Spinal cord (tissue), 10 donors: ENCODE results near the gene ADAM30. TPM values are rescaled to one million over a fixed set of nuclear protein-coding genes. Genes with fewer than 3 reads are reported as not detected.

Experiments used
- DNase-seq, 6 donors: peaks; one replicate each; pipeline versions ENCODE4 v3.0.0 to v3.0.0-alpha.2; 2013 to 2015; ENCODE audit warnings: low spot score in 6 of 6, low read depth in 4 of 6
- H3K27ac ChIP-seq: one replicate; pipeline ENCODE4 v1.5.1; 2013; ENCODE audit warnings: low read depth, low read length, control low read depth
- H3K27me3 ChIP-seq: one replicate; pipeline ENCODE4 v1.6.1; 2013; ENCODE audit warnings: low read length; ENCODE audit not compliant: control insufficient read depth, insufficient read depth
- H3K36me3 ChIP-seq: one replicate; pipeline ENCODE4 v1.6.1; 2013; ENCODE audit warnings: low read length; ENCODE audit not compliant: control insufficient read depth, insufficient read depth
- H3K4me1 ChIP-seq: one replicate; pipeline ENCODE4 v1.6.1; 2013; ENCODE audit warnings: low read length; ENCODE audit not compliant: control insufficient read depth, insufficient read depth
- H3K4me3 ChIP-seq: one replicate; pipeline ENCODE4 v1.5.1; 2013; ENCODE audit warnings: low read depth, low read length, control low read depth
- H3K9me3 ChIP-seq: one replicate; pipeline ENCODE4 v1.6.1; 2013; ENCODE audit warnings: low read length; ENCODE audit not compliant: control insufficient read depth, insufficient read depth
- WGBS: methylation state at CpG from one replicate; pipeline ENCODE4 v1.1.5; 2013; ENCODE audit warnings: missing lambda C conversion rate; ENCODE audit not compliant: insufficient coverage; 5-methylcytosine and 5-hydroxymethylcytosine counted together
- polyA plus RNA-seq, 2 donors: library from polyadenylated mRNA; unstranded; fragments of 120-200 nt; gene quantifications; one replicate each; pipeline ENCODE4 v1.2.1, GENCODE V29; 2013; ENCODE audit not compliant: insufficient read length in 2 of 2
- total RNA-seq, 2 donors: library from RNA; depleted of rRNA in 1 of 2; stranded (reverse); fragments of 120-200 nt in 1 of 2; fragments of >200 nt in 1 of 2; gene quantifications; one replicate each; pipeline versions ENCODE4 v1.2.3 to v1.2.4, GENCODE V29; 2013 to 2014
- donor health status: healthy.

The ADAM30 gene
- total and polyA plus RNA-seq, 4 donors, result not detected

DNA sequence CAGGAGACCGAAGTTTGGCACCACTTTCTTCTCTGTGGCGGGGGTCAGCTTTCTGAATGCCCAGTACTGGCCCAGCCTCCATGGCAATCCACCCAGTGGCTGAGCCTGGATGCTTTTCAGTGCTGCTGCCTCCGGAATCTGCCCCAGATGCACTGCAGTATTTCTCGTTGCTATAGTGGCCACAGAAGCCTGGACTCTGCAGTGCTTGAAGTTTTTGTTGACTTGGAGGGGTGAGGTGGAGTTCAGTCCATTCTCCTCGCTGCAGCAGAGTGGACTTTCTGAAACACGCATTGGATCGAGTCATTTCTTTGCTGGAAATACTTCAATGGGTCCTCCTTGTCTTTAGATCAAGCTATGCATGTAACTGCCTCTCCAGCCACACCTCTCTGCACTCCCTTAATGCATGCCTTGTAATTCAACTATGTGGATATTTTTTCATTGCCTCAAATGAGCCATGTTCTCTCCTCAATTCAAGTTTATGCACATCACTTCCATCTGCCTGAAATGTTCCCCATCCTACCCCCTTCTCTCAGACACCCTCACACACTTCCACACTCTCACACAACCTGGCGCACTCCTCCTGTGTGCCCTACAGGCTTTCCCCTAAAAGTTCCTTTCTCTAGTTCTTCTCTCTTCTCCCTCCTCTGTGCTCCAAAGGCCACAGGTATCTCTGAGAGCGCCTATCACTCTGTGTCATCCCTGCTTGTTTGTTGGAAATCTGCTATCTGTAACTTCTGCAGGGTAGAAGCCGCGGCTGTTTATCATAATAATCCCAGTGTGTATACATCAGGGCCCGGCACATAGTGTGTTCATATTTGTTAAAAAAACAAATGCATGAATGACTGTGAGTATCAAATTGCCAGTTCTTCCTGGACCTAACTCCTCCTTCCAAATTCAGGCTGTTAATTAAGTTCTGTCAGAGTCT is 16.5 kb downstream of the ADAM30 start:
- peak in 3 of 6 donors; percentile 16 to 47 (median 22) for DNase-seq
- Histone ChIP-seq H3K36me3 (no peaks in the 10 kb centered on the region), H3K4me3 (no peak overlapping the region), H3K27me3 (no peaks in the 10 kb centered on the region), H3K4me1 (no peaks in the 10 kb centered on the region), H3K27ac (no peak overlapping the region), H3K9me3 (no peaks in the 10 kb centered on the region)
- WGBS, result 57% methylated on average over 9 of the region's 12 CpGs

- DNase-seq, result peak in 1 of 6 donors; percentile 46
- no peaks in the 10 kb centered on the region for H3K4me1 ChIP-seq
- no peak overlapping the region for H3K4me3 ChIP-seq
- no peak overlapping the region for H3K27ac ChIP-seq
- H3K27me3 ChIP-seq, result no peaks in the 10 kb centered on the region
- no peaks in the 10 kb centered on the region for H3K9me3 ChIP-seq
- no peaks in the 10 kb centered on the region for H3K36me3 ChIP-seq
Observed at GRCh38 chr1:119878171-119878570, 18.1 kb downstream of the ADAM30 start.

- Histone ChIP-seq H3K27ac (no peak overlapping the region), H3K4me3 (no peak overlapping the region), H3K36me3 (no peaks in the 10 kb centered on the region), H3K27me3 (no peaks in the 10 kb centered on the region), H3K4me1 (peaks cover 7% of the 10 kb centered on the region), H3K9me3 (no peaks in the 10 kb centered on the region)
- WGBS, result 100% methylated on average over 1 of the region's 2 CpGs
- DNase-seq, result no peak
Observed at GRCh38 chr1:119874186-119874585, 22.1 kb downstream of the ADAM30 start.

- Histone ChIP-seq H3K27me3 (no peaks in the 10 kb centered on the region), H3K9me3 (no peaks in the 10 kb centered on the region), H3K4me1 (peaks cover 7% of the 10 kb centered on the region), H3K4me3 (no peak overlapping the region), H3K27ac (no peak overlapping the region), H3K36me3 (no peaks in the 10 kb centered on the region)
- DNase-seq, result peak in 2 of 6 donors; percentile 43 to 47
- WGBS, result 89% methylated on average over 1 of the region's 4 CpGs
Observed at GRCh38 chr1:119873135-119874015, 22.9 kb downstream of the ADAM30 start.

DNA sequence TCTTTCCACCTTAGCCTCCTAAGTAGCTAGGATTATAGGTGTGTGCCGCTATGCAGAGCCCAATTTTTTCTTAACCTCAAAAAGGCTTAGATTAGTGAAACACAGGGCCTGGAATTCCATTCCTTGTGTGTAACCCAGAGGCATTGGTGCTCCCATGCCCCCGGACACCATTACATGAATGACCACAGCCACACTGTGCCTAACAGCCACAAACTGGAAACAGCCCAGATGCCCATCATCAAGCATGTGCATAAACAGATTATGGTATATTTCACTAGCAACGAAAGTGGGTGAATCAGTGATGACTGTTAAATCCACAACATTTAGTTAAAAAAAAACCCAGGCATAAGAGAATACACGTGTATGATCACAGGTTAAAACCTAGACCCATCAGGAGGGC is 24.4 kb downstream of the ADAM30 start:
- DNase-seq, result no peak
- H3K9me3 ChIP-seq, result no peaks in the 10 kb centered on the region
- no peak overlapping the region for H3K27ac ChIP-seq
- 100% methylated on average over 2 of the region's 4 CpGs for WGBS
- H3K4me3 ChIP-seq, result no peak overlapping the region
- H3K27me3 ChIP-seq, result no peaks in the 10 kb centered on the region
- peaks cover 7% of the 10 kb centered on the region for H3K4me1 ChIP-seq
- no peaks in the 10 kb centered on the region for H3K36me3 ChIP-seq

GRCh38 chr1:119870917-119871596 is 25.3 kb downstream of the ADAM30 start:
- Histone ChIP-seq H3K4me1 (peaks cover 7% of the 10 kb centered on the region), H3K27ac (no peak overlapping the region), H3K4me3 (no peak overlapping the region), H3K9me3 (no peaks in the 10 kb centered on the region), H3K36me3 (no peaks in the 10 kb centered on the region), H3K27me3 (no peaks in the 10 kb centered on the region)
- WGBS, result 55% methylated on average over 19 of the region's 20 CpGs
- peak; percentile 26 to 87 (median 48) for DNase-seq

DNA sequence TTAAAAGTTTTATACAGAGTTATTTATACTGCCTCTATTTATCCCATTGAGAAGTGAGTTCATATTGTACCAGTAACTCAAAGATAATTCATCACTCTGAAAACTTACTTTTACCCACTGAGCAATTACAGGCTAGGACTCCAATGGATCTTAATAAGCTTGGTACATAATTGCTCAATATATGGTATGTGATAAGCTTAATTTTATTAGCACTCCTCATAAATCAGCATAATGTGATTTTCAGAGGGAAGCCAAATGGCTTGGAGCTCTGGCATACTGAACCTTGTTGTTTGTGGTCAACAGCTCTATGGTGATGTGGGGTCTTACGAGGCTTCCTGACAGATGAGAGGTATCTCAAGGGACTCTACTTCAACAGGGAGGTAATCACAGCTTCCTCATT is 26.3 kb downstream of the ADAM30 start:
- Histone ChIP-seq H3K9me3 (no peaks in the 10 kb centered on the region), H3K36me3 (no peaks in the 10 kb centered on the region)

DNA sequence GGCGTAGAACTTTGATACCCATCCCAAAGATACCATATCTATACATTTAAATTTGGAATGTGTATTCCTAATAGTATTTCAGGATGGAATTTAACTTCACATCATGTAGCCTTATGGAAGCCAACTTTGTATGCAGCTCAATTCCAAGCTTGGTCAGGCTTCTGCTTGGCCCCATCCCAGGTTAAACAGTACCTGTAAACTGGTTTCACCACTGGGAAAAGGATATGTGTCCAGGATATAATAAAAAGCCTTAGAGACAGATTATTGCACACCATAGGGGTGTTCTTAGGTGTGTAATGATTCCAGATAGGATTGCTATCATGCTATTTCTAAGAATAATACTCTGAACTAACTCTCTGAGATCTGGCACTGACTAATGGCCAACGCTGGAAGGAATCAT is 28.1 kb downstream of the ADAM30 start:
- Histone ChIP-seq H3K4me1 (peaks cover 7% of the 10 kb centered on the region), H3K9me3 (no peaks in the 10 kb centered on the region), H3K27me3 (no peaks in the 10 kb centered on the region), H3K4me3 (no peak overlapping the region), H3K36me3 (no peaks in the 10 kb centered on the region), H3K27ac (no peak overlapping the region)
- WGBS, result no CpG with 5 or more reads among the region's 2 CpGs
- DNase-seq, result no peak

More for the DNA sequence above, 26.3 kb downstream of the ADAM30 start:
- no peaks in the 10 kb centered on the region for H3K27me3 ChIP-seq
- H3K4me1 ChIP-seq, result peaks cover 7% of the 10 kb centered on the region
- WGBS, result no CpG with 5 or more reads among the region's 1 CpG
- no peak for DNase-seq
- H3K4me3 ChIP-seq, result no peak overlapping the region
- H3K27ac ChIP-seq, result no peak overlapping the region

DNA sequence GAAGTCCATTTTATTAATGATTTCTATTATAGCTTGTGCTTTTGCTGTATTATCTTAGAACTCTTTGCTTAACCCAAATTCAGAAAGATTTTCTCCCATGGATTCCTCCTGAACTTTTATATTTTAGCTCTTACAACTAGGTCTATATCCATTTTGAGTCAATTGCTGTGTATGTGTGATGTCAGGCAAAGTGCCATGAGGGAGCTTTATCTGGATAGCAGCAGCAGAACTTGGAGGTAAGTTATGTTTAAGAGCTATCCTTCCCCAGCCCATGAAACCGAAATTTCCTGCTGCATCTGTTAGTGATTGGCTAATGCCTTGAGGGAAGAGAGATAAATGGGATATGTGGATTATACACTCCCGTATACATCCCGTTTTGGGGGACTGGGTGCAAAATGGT is 29.9 kb downstream of the ADAM30 start:
- DNase-seq, result no peak
- no peak overlapping the region for H3K27ac ChIP-seq
- H3K4me1 ChIP-seq, result peaks cover 6% of the 10 kb centered on the region
- no peaks in the 10 kb centered on the region for H3K36me3 ChIP-seq
- H3K4me3 ChIP-seq, result no peak overlapping the region
- 94% methylated on average over 3 of the region's 3 CpGs for WGBS
- H3K27me3 ChIP-seq, result no peaks in the 10 kb centered on the region
- H3K9me3 ChIP-seq, result no peaks in the 10 kb centered on the region
